ENCODE data around the gene AFP.

AFP gene

GRCh38 chr4:73434311-73434710 is 1.7 kb upstream of the AFP start:
- FAIRE-seq (no peak), DNase-seq (ENCODE audit: insufficient read length, low spot score) (no peak)
- TF ChIP-seq POU2F2 (IDR thresholded peaks at IDR 0.05; ENCODE audit: low read depth, low read length): no peak
- TF ChIP-seq PAX5 (IDR thresholded peaks at IDR 0.05; ENCODE audit: insufficient read depth, low read length, severe bottlenecking): no peak
- TF ChIP-seq POLR2AphosphoS5 (IDR thresholded peaks at IDR 0.05; ENCODE audit: low read depth, low read length): no peak
- no peak for TF ChIP-seq POLR2A (IDR thresholded peaks at IDR 0.05; ENCODE audit: low read depth, low read length)
- no peak for TF ChIP-seq SPI1 (IDR thresholded peaks at IDR 0.05; ENCODE audit: low read depth, low read length)
- TF ChIP-seq TAF1 (IDR thresholded peaks at IDR 0.05; ENCODE audit: low read depth, low read length): no peak

- no peak for DNase-seq (ENCODE audit: insufficient read length, low spot score)
- FAIRE-seq: no peak
- no peak for TF ChIP-seq SPI1 (IDR thresholded peaks at IDR 0.05; ENCODE audit: low read depth, low read length)
- no peak for TF ChIP-seq POLR2A (IDR thresholded peaks at IDR 0.05; ENCODE audit: low read depth, low read length)
- no peak for TF ChIP-seq POU2F2 (IDR thresholded peaks at IDR 0.05; ENCODE audit: low read depth, low read length)
- no peak for TF ChIP-seq TAF1 (IDR thresholded peaks at IDR 0.05; ENCODE audit: low read depth, low read length)
- no peak for TF ChIP-seq POLR2AphosphoS5 (IDR thresholded peaks at IDR 0.05; ENCODE audit: low read depth, low read length)
- no peak for TF ChIP-seq PAX5 (IDR thresholded peaks at IDR 0.05; ENCODE audit: insufficient read depth, low read length, severe bottlenecking)
These were observed 895 bp downstream of the AFP start for GRCh38 chr4:73436674-73437557.

- DNase-seq (ENCODE audit: insufficient read length, low spot score) (no peak), FAIRE-seq (no peak)
- TF ChIP-seq TAF1 (IDR thresholded peaks at IDR 0.05; ENCODE audit: low read depth, low read length) (no peak), POLR2AphosphoS5 (IDR thresholded peaks at IDR 0.05; ENCODE audit: low read depth, low read length) (no peak), POLR2A (IDR thresholded peaks at IDR 0.05; ENCODE audit: low read depth, low read length) (no peak), POU2F2 (IDR thresholded peaks at IDR 0.05; ENCODE audit: low read depth, low read length) (no peak), PAX5 (IDR thresholded peaks at IDR 0.05; ENCODE audit: insufficient read depth, low read length, severe bottlenecking) (no peak), SPI1 (IDR thresholded peaks at IDR 0.05; ENCODE audit: low read depth, low read length) (no peak)
These were observed 1.5 kb downstream of the AFP start for GRCh38 chr4:73437558-73437956.

- no peak for FAIRE-seq
- no peak for TF ChIP-seq PAX5 (IDR thresholded peaks at IDR 0.05; ENCODE audit: insufficient read depth, low read length, severe bottlenecking)
- TF ChIP-seq POLR2A (IDR thresholded peaks at IDR 0.05; ENCODE audit: low read depth, low read length): no peak
- no peak for TF ChIP-seq TAF1 (IDR thresholded peaks at IDR 0.05; ENCODE audit: low read depth, low read length)
- TF ChIP-seq POLR2AphosphoS5 (IDR thresholded peaks at IDR 0.05; ENCODE audit: low read depth, low read length): no peak
- TF ChIP-seq SPI1 (IDR thresholded peaks at IDR 0.05; ENCODE audit: low read depth, low read length): no peak
- no peak for TF ChIP-seq POU2F2 (IDR thresholded peaks at IDR 0.05; ENCODE audit: low read depth, low read length)
- DNase-seq (ENCODE audit: insufficient read length, low spot score): no peak
These were observed 2.0 kb downstream of the AFP start for GRCh38 chr4:73438048-73438447.

GRCh38 chr4:73438582-73439215 is 2.7 kb downstream of the AFP start:
- FAIRE-seq: no peak
- no peak for TF ChIP-seq POLR2AphosphoS5 (IDR thresholded peaks at IDR 0.05; ENCODE audit: low read depth, low read length)
- TF ChIP-seq PAX5 (IDR thresholded peaks at IDR 0.05; ENCODE audit: insufficient read depth, low read length, severe bottlenecking): no peak
- no peak for TF ChIP-seq POU2F2 (IDR thresholded peaks at IDR 0.05; ENCODE audit: low read depth, low read length)
- no peak for TF ChIP-seq TAF1 (IDR thresholded peaks at IDR 0.05; ENCODE audit: low read depth, low read length)
- no peak for TF ChIP-seq POLR2A (IDR thresholded peaks at IDR 0.05; ENCODE audit: low read depth, low read length)
- TF ChIP-seq SPI1 (IDR thresholded peaks at IDR 0.05; ENCODE audit: low read depth, low read length): no peak
- DNase-seq (ENCODE audit: insufficient read length, low spot score): no peak

GRCh38 chr4:73439445-73439844 is 3.4 kb downstream of the AFP start:
- TF ChIP-seq SPI1 (IDR thresholded peaks at IDR 0.05; ENCODE audit: low read depth, low read length): no peak
- no peak for TF ChIP-seq POU2F2 (IDR thresholded peaks at IDR 0.05; ENCODE audit: low read depth, low read length)
- TF ChIP-seq POLR2A (IDR thresholded peaks at IDR 0.05; ENCODE audit: low read depth, low read length): no peak
- TF ChIP-seq TAF1 (IDR thresholded peaks at IDR 0.05; ENCODE audit: low read depth, low read length): no peak
- TF ChIP-seq PAX5 (IDR thresholded peaks at IDR 0.05; ENCODE audit: insufficient read depth, low read length, severe bottlenecking): no peak
- TF ChIP-seq POLR2AphosphoS5 (IDR thresholded peaks at IDR 0.05; ENCODE audit: low read depth, low read length): no peak
- DNase-seq (ENCODE audit: insufficient read length, low spot score) (no peak), FAIRE-seq (no peak)

GRCh38 chr4:73439991-73440390 is 4.0 kb downstream of the AFP start:
- no peak for FAIRE-seq
- TF ChIP-seq POLR2A (IDR thresholded peaks at IDR 0.05; ENCODE audit: low read depth, low read length) (no peak), PAX5 (IDR thresholded peaks at IDR 0.05; ENCODE audit: insufficient read depth, low read length, severe bottlenecking) (no peak), POLR2AphosphoS5 (IDR thresholded peaks at IDR 0.05; ENCODE audit: low read depth, low read length) (no peak), POU2F2 (IDR thresholded peaks at IDR 0.05; ENCODE audit: low read depth, low read length) (no peak)
- no peak for DNase-seq (ENCODE audit: insufficient read length, low spot score)

- TF ChIP-seq SPI1 (IDR thresholded peaks at IDR 0.05; ENCODE audit: low read depth, low read length) (no peak), POU2F2 (IDR thresholded peaks at IDR 0.05; ENCODE audit: low read depth, low read length) (no peak), POLR2AphosphoS5 (IDR thresholded peaks at IDR 0.05; ENCODE audit: low read depth, low read length) (no peak), PAX5 (IDR thresholded peaks at IDR 0.05; ENCODE audit: insufficient read depth, low read length, severe bottlenecking) (no peak), TAF1 (IDR thresholded peaks at IDR 0.05; ENCODE audit: low read depth, low read length) (no peak), POLR2A (IDR thresholded peaks at IDR 0.05; ENCODE audit: low read depth, low read length) (no peak)
- no peak for FAIRE-seq
- no peak for DNase-seq (ENCODE audit: insufficient read length, low spot score)
These were observed 4.6 kb downstream of the AFP start for GRCh38 chr4:73440653-73441052.

- TF ChIP-seq POLR2A (IDR thresholded peaks at IDR 0.05; ENCODE audit: low read depth, low read length): no peak
- TF ChIP-seq TAF1 (IDR thresholded peaks at IDR 0.05; ENCODE audit: low read depth, low read length): no peak
- TF ChIP-seq POLR2AphosphoS5 (IDR thresholded peaks at IDR 0.05; ENCODE audit: low read depth, low read length): no peak
- no peak for TF ChIP-seq SPI1 (IDR thresholded peaks at IDR 0.05; ENCODE audit: low read depth, low read length)
- TF ChIP-seq PAX5 (IDR thresholded peaks at IDR 0.05; ENCODE audit: insufficient read depth, low read length, severe bottlenecking): no peak
- TF ChIP-seq POU2F2 (IDR thresholded peaks at IDR 0.05; ENCODE audit: low read depth, low read length): no peak
- no peak for FAIRE-seq
These were observed 6.3 kb downstream of the AFP start for GRCh38 chr4:73442275-73442674.

More at GRCh38 chr4:73442275-73442674, 6.3 kb downstream of the AFP start:
- no peak for DNase-seq (ENCODE audit: insufficient read length, low spot score)

Measured in GM12891 (cell line).